Retinal pigment epithelial cell (primary cell): ENCODE measurements around the gene CYS1.
"Not testable (repeated sequence)": the region's sequence is repeated elsewhere in the genome, so short reads cannot be mapped to it uniquely, and the experiment has no call there.

Experiments
- DNase-seq: peaks from one replicate; pipeline ENCODE4 v3.0.0-alpha.2; 2010; ENCODE audit warnings: low read depth
- H3K4me3 ChIP-seq: 2 replicates; pipeline ENCODE4 v1.5.1; 2011; ENCODE audit warnings: mild to moderate bottlenecking, low read length, control low read depth, moderate library complexity
- TF ChIP-seq, protein P1 (sequence below): conservative IDR thresholded peaks from 2 replicates; pipeline ENCODE4 v1.5.1; 2011; ENCODE audit warnings: low read depth, low read length, control low read depth, inconsistent platforms

The CYS1 gene

DNA sequence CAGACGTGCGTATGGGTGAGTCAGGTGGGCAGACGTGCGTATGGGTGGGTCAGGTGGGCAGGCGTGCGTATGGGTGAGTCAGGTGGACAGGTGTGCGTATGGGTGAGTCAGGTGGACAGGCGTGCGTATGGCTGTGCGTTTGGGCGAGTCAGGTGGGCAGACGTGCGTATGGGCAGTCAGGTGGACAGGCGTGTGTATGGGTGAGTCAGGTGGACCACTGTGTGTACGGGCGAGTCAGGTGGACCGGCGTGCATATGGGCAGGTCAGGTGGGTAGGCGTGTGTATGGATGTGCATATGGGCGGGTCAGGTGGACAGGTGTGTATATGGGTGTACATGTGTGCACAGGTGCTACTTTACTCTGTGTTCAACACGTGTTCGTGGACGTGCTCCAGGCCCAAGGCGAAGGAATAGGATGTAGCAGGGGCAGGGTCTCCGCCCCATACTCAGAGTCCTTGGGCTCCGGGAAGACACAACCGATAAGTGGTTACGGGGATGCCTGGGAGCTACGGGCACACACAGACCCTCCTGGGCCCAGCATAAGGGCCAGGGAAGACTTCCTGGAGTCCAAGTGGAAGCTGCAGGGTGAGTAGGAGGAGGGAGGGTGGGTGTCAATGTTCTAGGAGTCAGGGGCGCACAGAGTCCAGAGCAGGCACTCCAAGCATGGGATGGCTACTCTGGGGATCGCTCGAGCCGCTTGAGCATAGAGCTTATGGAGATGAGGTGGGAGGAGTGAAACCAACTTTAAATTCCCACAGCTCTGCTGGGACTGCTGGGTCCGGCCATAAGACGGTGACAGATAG is 64.0 kb downstream of the CYS1 start:
- TF ChIP-seq, protein P1, sequence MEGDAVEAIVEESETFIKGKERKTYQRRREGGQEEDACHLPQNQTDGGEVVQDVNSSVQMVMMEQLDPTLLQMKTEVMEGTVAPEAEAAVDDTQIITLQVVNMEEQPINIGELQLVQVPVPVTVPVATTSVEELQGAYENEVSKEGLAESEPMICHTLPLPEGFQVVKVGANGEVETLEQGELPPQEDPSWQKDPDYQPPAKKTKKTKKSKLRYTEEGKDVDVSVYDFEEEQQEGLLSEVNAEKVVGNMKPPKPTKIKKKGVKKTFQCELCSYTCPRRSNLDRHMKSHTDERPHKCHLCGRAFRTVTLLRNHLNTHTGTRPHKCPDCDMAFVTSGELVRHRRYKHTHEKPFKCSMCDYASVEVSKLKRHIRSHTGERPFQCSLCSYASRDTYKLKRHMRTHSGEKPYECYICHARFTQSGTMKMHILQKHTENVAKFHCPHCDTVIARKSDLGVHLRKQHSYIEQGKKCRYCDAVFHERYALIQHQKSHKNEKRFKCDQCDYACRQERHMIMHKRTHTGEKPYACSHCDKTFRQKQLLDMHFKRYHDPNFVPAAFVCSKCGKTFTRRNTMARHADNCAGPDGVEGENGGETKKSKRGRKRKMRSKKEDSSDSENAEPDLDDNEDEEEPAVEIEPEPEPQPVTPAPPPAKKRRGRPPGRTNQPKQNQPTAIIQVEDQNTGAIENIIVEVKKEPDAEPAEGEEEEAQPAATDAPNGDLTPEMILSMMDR, result no peak
- DNase-seq, result no peak

DNA sequence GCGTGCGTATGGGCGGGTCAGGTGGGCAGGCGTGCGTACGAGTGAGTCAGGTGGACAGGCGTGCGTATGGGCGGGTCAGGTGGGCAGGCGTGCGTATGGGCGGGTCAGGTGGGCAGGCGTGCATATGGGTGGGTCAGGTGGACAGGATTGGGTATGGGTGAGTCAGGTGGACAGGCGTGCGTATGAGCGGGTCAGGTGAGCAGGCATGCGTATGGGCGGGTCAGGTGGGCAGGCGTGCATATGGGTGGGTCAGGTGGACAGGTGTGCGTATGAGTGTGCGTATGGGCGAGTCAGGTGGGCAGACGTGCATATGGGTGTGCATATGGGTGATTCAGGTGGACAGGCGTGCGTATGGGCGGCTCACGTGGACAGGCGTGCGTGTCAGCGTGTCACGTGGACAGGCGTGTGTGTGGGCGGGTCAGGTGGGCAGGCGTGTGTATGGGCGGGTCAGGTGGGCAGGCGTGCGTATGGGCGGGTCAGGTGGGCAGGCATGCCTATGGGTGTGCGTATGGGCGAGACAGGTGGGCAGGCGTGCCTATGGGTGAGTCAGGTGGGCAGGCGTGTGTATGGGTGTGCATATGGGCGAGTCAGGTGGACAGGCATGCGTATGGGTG is 64.7 kb downstream of the CYS1 start:
- not testable (repeated sequence) for H3K4me3 ChIP-seq, DNase-seq

More for the DNA sequence above, 64.0 kb downstream of the CYS1 start:
- H3K4me3 ChIP-seq, result no peak overlapping the region

GRCh38 chr2:10014418-10015190 is 65.6 kb downstream of the CYS1 start:
- no peak for DNase-seq
- no peak overlapping the region for H3K4me3 ChIP-seq
- TF ChIP-seq, protein P1, result no peak

DNA sequence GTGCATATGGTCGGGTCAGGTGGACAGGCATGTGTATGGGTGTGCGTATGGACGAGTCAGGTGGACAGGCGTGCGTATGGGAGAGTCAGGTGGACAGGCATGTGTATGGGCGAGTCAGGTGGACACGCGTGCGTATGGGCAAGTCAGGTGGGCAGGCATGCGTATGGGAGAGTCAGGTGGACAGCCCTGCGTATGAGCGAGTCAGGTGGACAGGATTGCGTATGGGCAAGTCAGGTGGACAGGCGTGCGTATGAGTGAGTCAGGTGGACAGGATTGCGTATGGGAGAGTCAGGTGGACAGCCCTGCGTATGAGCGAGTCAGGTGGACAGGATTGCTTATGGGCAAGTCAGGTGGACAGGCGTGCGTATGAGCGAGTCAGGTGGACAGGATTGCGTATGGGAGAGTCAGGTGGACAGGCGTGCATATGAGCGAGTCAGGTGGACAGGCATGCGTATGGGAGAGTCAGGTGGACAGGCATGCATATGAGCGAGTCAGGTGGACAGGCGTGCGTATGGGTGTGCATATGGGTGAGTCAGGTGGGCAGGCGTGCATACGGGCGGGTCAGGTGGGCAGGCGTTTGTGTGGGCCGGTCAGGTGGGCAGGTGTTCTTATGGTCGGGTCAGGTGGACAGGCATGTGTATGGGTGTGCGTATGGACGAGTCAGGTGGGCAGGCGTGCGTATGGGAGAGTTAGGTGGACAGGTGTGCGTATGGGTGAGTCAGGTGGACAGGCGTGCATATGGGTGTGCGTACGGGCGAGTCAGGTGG is 66.4 kb downstream of the CYS1 start:
- not testable (repeated sequence) for DNase-seq, H3K4me3 ChIP-seq

DNA sequence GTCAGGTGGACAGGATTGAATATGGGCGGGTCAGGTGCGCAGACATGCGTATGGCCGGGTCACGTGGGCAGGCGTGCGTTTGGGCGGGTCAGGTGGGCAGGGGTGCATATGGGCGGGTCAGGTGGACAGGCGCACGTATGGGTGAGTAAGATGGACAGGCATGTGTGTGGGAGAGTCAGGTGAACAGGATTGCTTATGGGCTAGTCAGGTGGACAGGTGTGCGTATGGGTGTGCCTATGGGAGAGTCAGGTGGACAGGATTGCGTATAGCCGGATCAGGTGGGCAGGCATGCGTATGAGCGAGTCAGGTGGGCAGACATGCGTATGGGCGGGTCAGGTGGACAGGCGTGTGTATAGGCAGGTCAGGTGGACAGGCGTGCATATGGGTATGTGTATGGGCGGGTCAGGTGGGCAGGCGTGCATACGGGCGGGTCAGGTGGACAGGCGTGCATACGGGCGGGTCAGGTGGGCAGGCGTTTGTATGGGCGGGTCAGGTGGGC is 67.2 kb downstream of the CYS1 start:
- no peak overlapping the region for H3K4me3 ChIP-seq
- TF ChIP-seq, protein P1, result no peak
- DNase-seq, result no peak

- not testable (repeated sequence) for H3K4me3 ChIP-seq, DNase-seq
These were observed 67.7 kb downstream of the CYS1 start for GRCh38 chr2:10012366-10012962.

- not testable (repeated sequence) for DNase-seq, H3K4me3 ChIP-seq
These were observed 68.4 kb downstream of the CYS1 start for GRCh38 chr2:10011606-10012325.

DNA sequence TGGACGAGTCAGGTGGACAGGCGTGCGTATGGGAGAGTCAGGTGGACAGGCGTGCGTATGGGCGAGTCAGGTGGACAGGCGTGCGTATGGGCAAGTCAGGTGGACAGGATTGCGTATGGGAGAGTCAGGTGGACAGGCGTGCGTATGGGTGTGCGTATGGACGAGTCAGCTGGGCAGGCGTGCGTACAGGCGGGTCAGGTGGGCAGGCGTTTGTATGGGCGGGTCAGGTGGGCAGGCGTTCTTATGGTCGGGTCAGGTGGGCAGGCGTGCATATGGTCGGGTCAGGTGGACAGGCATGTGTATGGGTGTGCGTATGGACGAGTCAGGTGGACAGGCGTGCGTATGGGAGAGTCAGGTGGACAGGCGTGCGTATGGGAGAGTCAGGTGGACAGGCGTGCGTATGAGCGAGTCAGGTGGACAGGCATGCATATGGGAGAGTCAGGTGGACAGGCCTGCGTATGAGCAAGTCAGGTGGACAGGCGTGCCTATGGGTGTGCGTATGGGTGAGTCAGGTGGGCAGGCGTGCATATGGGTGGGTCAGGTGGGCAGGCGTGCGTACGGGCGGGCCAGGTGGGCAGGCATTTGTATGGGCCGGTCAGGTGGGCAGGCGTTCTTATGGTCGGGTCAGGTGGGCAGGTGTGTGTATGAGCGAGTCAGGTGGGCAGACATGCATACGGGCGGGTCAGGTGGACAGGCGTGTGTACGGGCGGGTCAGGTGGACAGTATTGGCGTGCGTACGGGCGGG is 69.2 kb downstream of the CYS1 start:
- not testable (repeated sequence) for H3K4me3 ChIP-seq, DNase-seq
